Thyroid gland (tissue), 4 donors: ENCODE measurements around the gene TNFRSF21.

Experiments used
- CTCF ChIP-seq, 6 experiments: fragments of 200-600 bp in 3 of 6; fragments of 450-650 bp in 3 of 6; sonication (generic) in 3 of 6; IDR thresholded peaks; one replicate each; pipeline ENCODE4 v1.5.1; 2016 to 2019; ENCODE audit warnings: antibody characterized with exemption in 6 of 6, mild to moderate bottlenecking in 2 of 6, inconsistent platforms in 1 of 6, moderate library complexity in 1 of 6
- POLR2A ChIP-seq, 2 donors: fragments of 450-650 bp; IDR thresholded peaks; one replicate each; pipeline ENCODE4 v1.6.1; 2017; ENCODE audit warnings: antibody characterized with exemption in 2 of 2, mild to moderate bottlenecking in 2 of 2, moderate library complexity in 1 of 2

- TF ChIP-seq CTCF (IDR thresholded peaks at IDR 0.05) (no peak), POLR2A (IDR thresholded peaks at IDR 0.05) (no peak)
Observed at GRCh38 chr6:47264775-47265184, 44.9 kb downstream of the TNFRSF21 start.
